ENCODE measurements around the gene OR7G2. TPM values are rescaled to one million over a fixed set of nuclear protein-coding genes. Genes with fewer than 3 reads are reported as not detected.

The OR7G2 gene
- total RNA-seq, 1 experiment from 2014 or later, result not detected

- DNase-seq (no peak), ATAC-seq (no peak)
- POLR2A ChIA-PET (ENCODE audit: unreplicated experiment), result no interaction called here
- intact Hi-C loops (cut with micrococcal nuclease), result no loop called here
- Histone ChIP-seq H3K4me3 (ENCODE audit: low read length) (no peak overlapping the region), H3K27ac (ENCODE audit: low read length) (no peak overlapping the region), H3K36me3 (ENCODE audit: low read depth, low read length) (no peaks in the 10 kb centered on the region), H3K27me3 (ENCODE audit: low read length) (no peaks in the 10 kb centered on the region), H3K4me1 (ENCODE audit: insufficient read depth, low read length) (peaks cover 4% of the 10 kb centered on the region), H3K9me2 (replicated peaks; ENCODE audit: low read length) (no peaks in the 10 kb centered on the region), H3K4me2 (ENCODE audit: low read length) (no peak overlapping the region), H3K9me3 (ENCODE audit: low read length) (no peaks in the 10 kb centered on the region), H4K20me1 (ENCODE audit: low read length) (no peaks in the 10 kb centered on the region), H3F3A (ENCODE audit: low read length, unreplicated experiment) (no peaks in the 10 kb centered on the region), H3K9ac (ENCODE audit: low read length) (no peak overlapping the region), H3K79me2 (ENCODE audit: low read length) (no peaks in the 10 kb centered on the region), H2AFZ (ENCODE audit: low read length) (no peak overlapping the region)
- TF ChIP-seq CTCF (conservative IDR thresholded peaks at IDR 0.05; ENCODE audit: low read depth, low read length), result no peak
- no peak for TF ChIP-seq EZH2phosphoT487 (IDR thresholded peaks at IDR 0.05; ENCODE audit: borderline replicate concordance, low read length)
- TF ChIP-seq EZH2 (IDR thresholded peaks at IDR 0.05; ENCODE audit: low read length, unreplicated experiment), result no peak
- CTCF ChIA-PET, result no interaction called here
- BruUV-seq (replicated peaks), result no TSS peak
Measured at GRCh38 chr19:9060564-9061340, 46.5 kb downstream of the OR7G2 start.

GRCh38 chr19:9058905-9059667 lies 48.2 kb downstream of the OR7G2 start:
- H3K4me1 ChIP-seq (ENCODE audit: insufficient read depth, low read length), result peaks cover 20% of the 10 kb centered on the region
- POLR2A ChIA-PET (ENCODE audit: unreplicated experiment), result no interaction called here
- no peak for ATAC-seq

More at GRCh38 chr19:9058905-9059667, 48.2 kb downstream of the OR7G2 start:
- no peak for DNase-seq
- BruUV-seq (replicated peaks), result no TSS peak
- no peaks in the 10 kb centered on the region for H3K9me2 ChIP-seq (replicated peaks; ENCODE audit: low read length)
- H3F3A ChIP-seq (ENCODE audit: low read length, unreplicated experiment), result no peaks in the 10 kb centered on the region
- no peak overlapping the region for H3K9ac ChIP-seq (ENCODE audit: low read length)
- no peak overlapping the region for H3K27ac ChIP-seq (ENCODE audit: low read length)
- CTCF ChIA-PET, result no interaction called here
- no peaks in the 10 kb centered on the region for H3K36me3 ChIP-seq (ENCODE audit: low read depth, low read length)
- no peaks in the 10 kb centered on the region for H3K9me3 ChIP-seq (ENCODE audit: low read length)
- intact Hi-C loops (cut with micrococcal nuclease), result no loop called here
- H3K4me2 ChIP-seq (ENCODE audit: low read length), result no peak overlapping the region
- TF ChIP-seq EZH2phosphoT487 (IDR thresholded peaks at IDR 0.05; ENCODE audit: borderline replicate concordance, low read length) (no peak), CTCF (conservative IDR thresholded peaks at IDR 0.05; ENCODE audit: low read depth, low read length) (no peak), EZH2 (IDR thresholded peaks at IDR 0.05; ENCODE audit: low read length, unreplicated experiment) (no peak)
- H3K79me2 ChIP-seq (ENCODE audit: low read length), result no peaks in the 10 kb centered on the region
- H3K4me3 ChIP-seq (ENCODE audit: low read length), result no peak overlapping the region
- no peak overlapping the region for H2AFZ ChIP-seq (ENCODE audit: low read length)
- H3K27me3 ChIP-seq (ENCODE audit: low read length), result no peaks in the 10 kb centered on the region
- H4K20me1 ChIP-seq (ENCODE audit: low read length), result no peaks in the 10 kb centered on the region
